GM12878 (cell line): ENCODE measurements around the gene SETD2. TPM values are rescaled to one million over a fixed set of nuclear protein-coding genes. Genes with fewer than 3 reads are reported as not detected.

Experiments
- CHD2 ChIP-seq: IDR thresholded peaks from 2 replicates; pipeline ENCODE4 v1.6.1; 2011; ENCODE audit warnings: low read depth, low read length, improper control_type of control experiment, borderline replicate concordance
- FOS ChIP-seq: IDR thresholded peaks from 3 replicates; pipeline ENCODE4 v1.6.1; 2011; ENCODE audit warnings: borderline replicate concordance; ENCODE audit not compliant: insufficient read length; ENCODE audit errors: extremely low read depth
- IRF5 ChIP-seq: fragments of 450-650 bp; IDR thresholded peaks from 2 replicates; pipeline ENCODE4 v1.6.1; 2017; ENCODE audit warnings: borderline replicate concordance
- PKNOX1 ChIP-seq: fragments of 450-650 bp; IDR thresholded peaks from 2 replicates; pipeline ENCODE4 v1.6.1; 2016; ENCODE audit warnings: mild to moderate bottlenecking
- POU2F2 ChIP-seq: IDR thresholded peaks from 3 replicates; pipeline ENCODE4 v1.6.1; 2011; ENCODE audit warnings: low read depth, mild to moderate bottlenecking, low read length, borderline replicate concordance
- SPI1 ChIP-seq: IDR thresholded peaks from 2 replicates; pipeline ENCODE4 v1.6.1; 2011; ENCODE audit warnings: low read depth, mild to moderate bottlenecking, low read length, moderate library complexity, borderline replicate concordance; ENCODE audit not compliant: insufficient read depth
- ZNF687 ChIP-seq: fragments of 450-650 bp; IDR thresholded peaks from 2 replicates; pipeline ENCODE4 v1.6.1; 2017; ENCODE audit warnings: mild to moderate bottlenecking, moderate library complexity
- polyA plus RNA-seq, 11 experiments: library from polyadenylated mRNA; depleted of rRNA in 4 of 11; unstranded in 6 of 11; stranded (reverse) in 5 of 11; fragments of >200 nt; fragmentation: Nextera tagmentation in 4 of 11; fragmentation: Illumina TruSeq in 1 of 11; extraction: Ambion mirVana in 4 of 11; extraction: Trizol in 1 of 11; gene quantifications; 1 replicate in 1 of 11; 2 replicates in 10 of 11; pipeline versions ENCODE4 v1.2.1 to v1.2.3, GENCODE V29; 2011 to 2016; ENCODE audit warnings: inconsistent platforms in 2 of 11, missing spikeins in 2 of 11, low read depth in 1 of 11
- total RNA-seq, 4 experiments: library from RNA; depleted of rRNA in 3 of 4; stranded (reverse); fragments of >200 nt in 3 of 4; fragmentation: Illumina TruSeq in 1 of 4; extraction: Trizol in 1 of 4; gene quantifications; 2 replicates each; pipeline versions ENCODE4 v1.2.1 to v1.2.3, GENCODE V29; 2013 to 2021

Gene SETD2
- total and polyA plus RNA-seq, 10 of the 15 experiments (the other 5 are each of a cell fraction or from before 2014, with no cell fraction given): 8.4 to 44.9 (median 24.5) TPM

GRCh38 chr3:46984591-46985459 is 179.1 kb downstream of the SETD2 start (continued):
- TF ChIP-seq PKNOX1 (no peak), CHD2 (no peak), POU2F2 (no peak), ZNF687 (no peak), FOS (no peak), IRF5 (no peak), SPI1 (no peak)
